Stimulated activated CD4-positive, alpha-beta T cell treated with anti-CD3 and anti-CD28 coated beads, Interleukin-4, amount 100 ng/mL, for 48 hours (primary cell): ENCODE data around the gene HSPB2.
"Not testable (repeated sequence)": the region's sequence is repeated elsewhere in the genome, so short reads cannot be mapped to it uniquely, and the experiment has no call there.

Experiments used
- DNase-seq, 2 donors: peaks; one replicate each; pipeline ENCODE4 v3.0.0-alpha.2; 2020; ENCODE audit warnings: low read depth in 2 of 2

Gene HSPB2, protein sequence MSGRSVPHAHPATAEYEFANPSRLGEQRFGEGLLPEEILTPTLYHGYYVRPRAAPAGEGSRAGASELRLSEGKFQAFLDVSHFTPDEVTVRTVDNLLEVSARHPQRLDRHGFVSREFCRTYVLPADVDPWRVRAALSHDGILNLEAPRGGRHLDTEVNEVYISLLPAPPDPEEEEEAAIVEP

DNA sequence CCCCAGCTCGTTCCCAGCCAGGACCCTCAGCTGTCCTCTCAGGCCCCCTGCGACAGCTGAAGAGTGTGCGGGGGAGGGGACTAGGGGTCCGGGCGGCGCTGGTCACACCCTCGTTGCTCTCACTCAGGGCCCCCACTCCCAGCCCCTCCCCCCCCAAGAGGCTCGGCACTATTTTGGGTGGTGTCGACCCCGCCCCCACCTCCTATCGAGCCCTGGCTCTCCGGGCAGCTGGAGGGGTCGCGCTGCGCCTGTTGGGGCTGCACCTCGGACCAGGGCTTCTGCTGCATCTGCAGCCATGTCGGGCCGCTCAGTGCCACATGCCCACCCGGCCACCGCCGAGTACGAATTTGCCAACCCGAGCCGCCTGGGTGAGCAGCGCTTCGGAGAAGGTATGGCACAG lies at the start of gene HSPB2:
HSPB2 (plus strand) TSS at position 200 of the 400 bp plus-strand sequence; CDS start at position 296, 96 bp downstream.
- DNase-seq = no peak

DNA sequence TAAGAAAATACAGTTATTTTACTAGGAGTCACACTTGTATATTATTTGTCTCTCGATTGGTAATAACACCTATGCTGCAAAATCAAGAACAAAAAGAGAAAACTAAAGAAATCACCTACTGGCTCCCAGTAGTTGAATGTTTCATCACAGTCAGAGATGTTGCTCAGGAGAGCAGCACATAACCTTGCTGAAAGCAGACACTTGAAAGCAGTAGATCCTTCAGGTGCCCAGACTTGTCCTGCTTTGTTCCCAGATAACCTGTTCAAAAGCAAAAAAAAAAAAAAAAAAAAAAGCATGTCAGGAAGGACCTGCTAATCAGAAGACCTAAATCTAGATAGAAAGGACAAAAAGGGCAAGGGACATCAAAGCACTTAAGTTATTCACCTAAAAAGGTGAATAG lies 42.4 kb upstream of the HSPB2 start:
- no peak for DNase-seq

DNA sequence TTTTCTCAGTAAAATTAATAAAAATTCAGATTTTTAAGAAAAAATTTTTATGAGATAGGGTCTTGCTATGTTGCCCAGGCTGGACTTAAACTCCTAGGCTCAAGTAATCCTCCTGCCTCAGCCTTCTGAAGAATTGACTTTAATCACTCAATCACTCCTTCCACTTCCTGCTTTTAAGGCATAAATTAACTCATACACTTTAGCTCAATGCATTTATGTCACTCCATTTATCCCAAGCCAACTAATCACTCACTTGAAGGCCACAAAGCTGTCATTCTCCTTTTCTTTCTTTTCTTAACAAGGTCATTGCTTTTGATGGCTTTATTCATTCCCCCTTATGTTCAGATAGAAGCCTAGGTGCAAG lies 42.0 kb upstream of the HSPB2 start:
- no peak for DNase-seq

DNA sequence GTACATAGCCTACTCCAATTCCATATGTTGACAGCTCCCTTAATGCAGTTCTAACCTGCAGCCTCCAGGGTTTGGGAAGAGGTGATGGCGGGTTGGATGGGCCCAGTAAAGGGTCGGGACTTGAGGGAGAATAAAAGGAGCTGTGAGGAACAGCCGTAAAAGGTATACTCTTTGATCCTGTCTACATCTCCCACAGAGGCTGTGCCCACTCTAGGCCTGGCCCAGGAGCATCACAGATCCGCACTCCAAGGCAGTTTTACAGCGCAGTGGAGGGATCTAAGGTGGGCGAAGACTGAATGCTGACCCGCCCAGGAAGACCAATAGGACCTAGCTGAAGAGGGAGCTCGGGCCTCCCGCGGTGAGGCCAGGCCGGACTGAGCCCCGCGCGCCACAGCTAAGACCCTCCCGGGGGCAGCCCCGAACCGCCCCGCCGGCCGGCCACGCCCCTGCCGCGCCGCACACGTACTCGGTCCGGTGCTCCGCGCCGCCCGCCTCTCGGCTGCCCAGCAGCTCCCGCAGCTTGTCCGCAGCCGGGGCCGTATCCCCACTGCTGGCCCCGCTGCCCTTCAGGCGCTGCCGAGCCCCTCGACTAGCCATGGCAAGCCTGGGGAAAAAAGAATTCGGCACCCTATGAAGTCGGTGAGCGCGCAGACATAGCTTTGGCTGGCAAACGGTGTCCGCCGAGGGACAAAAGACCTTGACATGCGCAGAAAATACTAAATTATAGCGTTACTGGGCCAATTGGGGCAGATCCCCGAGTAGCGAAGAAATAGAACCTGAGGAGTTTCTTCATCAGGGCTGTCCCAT lies 41.4 kb upstream of the HSPB2 start, which contains the start of gene ALG9:
ALG9 (minus strand) TSS at position 696 of the 807 bp plus-strand sequence; CDS start at position 597, 99 bp downstream.
- peak; percentile 86 to 91 for DNase-seq

DNA sequence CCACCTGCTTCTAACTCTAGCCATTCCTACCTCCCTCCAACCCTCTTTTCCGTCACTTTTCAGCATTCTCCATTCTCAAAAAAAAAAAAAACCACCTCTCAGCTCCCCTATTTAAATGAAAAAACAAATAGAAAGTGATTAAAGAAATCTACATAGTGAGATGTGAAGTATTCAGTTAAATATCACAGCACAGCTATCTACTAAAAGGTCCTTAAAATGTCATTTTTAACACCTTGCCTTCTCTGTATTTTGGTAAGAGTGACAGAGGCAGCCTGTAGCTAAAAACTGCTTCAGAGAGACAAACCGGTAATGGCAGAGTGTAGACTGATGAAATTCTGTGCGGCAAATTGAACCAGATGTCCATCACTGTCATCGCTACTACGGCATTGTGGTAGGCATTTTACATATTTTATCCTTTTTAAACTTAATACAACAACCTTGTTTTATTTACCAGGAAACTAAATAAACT lies 40.8 kb upstream of the HSPB2 start:
- DNase-seq = no peak

DNA sequence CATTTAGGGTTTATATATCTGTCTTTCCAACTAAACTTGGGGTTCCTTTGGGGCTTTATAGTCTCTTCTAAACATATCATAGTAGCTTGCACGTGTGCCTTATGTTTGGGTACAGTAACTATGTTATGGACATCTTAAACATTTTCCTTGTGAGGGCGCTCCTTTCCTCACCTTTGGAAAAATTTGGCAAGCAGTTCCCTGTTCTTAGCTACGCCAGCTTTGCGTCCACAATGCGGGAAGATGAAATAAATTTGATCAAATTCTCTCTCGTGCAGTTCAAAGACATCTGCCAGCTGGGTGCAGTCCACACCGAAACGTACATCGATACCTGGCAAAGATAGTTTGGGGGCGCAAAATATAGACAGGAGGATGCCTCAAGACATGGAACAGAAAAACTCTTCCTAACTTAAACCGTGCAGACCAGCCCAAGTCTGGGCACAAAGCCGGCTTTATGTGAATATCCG lies 34.1 kb upstream of the HSPB2 start:
- no peak for DNase-seq

DNA sequence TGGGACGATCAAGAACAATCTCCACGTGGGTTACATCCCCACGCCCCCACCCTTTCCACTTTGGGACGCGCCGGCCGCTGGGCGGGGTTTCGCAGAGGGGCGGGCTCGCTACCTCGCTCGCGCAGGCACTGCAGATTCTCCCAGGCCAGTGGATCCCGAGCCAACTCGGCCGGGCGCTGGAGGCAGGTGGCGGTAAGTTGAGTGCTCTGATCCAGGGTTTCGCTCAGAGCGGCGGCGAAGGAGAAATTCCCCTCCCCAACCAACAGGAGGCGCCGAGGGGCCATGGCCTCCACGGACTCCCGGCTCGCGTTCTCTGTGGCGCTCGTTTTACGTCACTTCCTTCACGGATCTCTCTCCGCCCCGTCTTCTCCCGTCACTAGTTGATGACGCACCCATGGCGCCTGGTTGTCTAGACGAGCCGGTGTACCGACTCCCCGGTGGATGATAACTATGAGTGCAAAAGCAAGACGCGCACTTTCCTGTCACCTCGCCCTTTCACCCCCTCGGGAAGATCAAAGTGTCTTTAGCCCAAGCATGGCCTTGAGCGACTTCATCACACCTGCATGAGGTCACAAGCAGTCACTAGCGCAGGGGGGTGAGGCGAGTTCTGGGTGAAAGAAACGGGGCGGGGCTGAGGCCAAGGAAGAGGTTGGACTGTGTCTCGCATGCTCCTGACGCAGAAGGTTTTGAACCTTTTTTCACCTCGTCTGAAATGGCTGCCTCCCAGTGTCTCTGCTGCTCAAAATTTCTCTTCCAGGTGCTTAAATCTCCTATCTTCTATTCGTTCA lies 33.5 kb upstream of the HSPB2 start, which contains the start of the genes CFAP68 and FDXACB1:
CFAP68 (plus strand) TSS at position 693 of the 788 bp plus-strand sequence; CDS start at position 713, 20 bp downstream.
FDXACB1 (minus strand) TSS at position 317 of the 788 bp plus-strand sequence; CDS start at position 284, 33 bp downstream.
- peak; percentile 90 to 93 for DNase-seq

DNA sequence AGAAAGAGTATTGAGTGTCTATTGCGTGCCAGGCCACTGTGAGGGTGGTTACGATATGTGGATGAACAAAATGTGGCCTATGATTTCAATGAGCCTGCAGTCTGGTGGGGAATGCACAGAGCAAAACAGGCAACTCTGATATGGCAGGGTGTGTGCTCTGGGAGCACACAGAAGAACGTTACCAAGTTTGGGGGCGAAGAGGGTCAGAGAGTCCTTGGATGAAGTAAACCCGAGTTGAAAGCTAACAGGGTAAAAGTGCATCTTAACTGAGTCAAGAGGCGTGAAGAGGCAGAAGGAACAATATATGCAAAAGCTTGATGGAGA lies 32.9 kb upstream of the HSPB2 start:
- DNase-seq = no peak

DNA sequence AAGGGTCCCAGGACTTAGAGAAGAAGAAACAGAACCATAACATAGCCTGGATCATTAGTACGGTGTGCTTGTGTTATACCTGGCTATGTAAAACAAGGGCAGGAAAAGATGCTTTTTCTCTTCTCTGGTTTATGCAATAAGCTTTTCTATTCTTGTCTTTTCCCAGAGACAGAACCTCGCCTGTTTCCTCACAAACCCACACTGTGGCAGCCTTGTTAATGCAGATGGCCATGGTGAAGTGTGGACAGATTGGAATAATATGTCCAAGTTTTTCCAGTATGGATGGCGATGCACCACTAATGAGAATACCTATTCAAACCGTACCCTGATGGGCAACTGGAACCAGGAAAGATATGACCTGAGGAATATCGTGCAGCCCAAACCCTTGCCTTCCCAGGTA lies 30.3 kb upstream of the HSPB2 start:
- no peak for DNase-seq

DNA sequence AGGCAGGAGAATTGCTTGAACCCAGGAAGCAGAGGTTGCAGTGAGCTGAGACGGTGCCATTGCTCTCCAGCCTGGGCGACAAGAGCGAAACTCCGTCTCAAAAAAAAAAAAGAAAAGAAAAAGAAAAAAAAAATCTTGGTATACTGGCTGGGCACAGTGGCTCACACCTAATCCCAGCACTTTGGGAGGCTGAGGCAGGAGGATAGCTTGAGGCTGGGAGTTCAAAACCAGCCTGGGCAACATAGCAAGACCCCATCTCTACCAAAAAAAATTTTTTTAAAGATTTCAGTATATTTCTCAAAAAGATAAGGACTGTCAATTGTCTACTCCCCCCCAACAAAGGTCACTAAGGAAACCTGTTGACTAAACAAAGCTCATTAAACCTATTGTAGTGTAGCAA lies 27.5 kb upstream of the HSPB2 start:
- DNase-seq = not testable (repeated sequence)

DNA sequence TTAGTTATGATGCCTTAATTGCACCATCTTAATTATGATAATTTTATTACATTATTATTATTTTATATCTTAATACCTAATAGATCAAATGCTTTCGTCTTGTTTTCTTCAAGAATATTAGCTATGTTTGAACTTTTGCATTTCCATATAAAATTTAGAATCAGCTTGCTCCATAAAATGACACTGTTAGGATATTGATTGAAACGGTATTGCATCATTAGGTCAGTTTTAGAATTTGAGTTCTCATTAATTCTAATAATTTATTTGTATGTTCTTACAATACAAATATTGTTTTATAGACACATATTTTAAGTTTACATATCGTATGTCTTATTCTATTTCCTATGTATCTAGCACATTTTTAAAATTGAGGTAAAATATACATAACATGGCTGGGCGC lies 26.5 kb upstream of the HSPB2 start:
- no peak for DNase-seq

DNA sequence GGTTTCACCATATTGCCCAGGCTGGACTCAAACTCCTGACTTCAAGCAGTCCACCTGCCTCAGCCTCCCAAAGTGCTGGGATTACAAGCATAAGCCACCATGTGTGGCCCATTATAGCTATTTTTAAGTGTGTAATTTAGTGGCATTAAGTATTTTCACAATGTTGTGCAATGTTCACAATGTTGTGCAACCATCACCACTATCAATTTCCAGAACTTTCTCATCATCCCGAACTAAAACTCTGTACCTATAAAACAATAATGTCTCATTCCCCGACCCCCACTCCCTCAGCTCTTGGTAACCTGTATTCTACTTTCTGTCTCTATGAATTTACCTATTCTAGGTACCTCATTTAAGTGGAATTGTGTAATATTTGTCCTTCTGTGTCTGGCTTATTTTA lies 25.7 kb upstream of the HSPB2 start:
- DNase-seq = no peak

DNA sequence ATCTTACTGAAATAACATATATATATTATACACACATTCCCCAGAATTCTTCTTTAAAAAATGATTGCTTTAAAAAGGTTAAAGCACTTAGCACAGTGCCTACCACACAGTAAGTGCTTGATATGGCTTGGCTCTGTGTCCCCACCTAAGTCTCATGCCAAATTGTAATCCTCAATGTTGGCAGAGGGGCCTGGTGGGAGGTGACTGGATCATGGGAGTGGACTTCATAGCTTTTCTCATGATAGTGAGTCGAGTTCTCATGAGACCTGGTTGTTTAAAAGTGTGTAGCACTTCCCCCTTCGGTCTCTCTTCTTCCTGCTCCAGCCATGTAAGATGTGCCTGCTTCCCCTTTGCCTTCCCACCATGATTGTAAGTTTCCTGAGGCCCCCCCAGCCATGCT lies 7.1 kb upstream of the HSPB2 start:
- no peak for DNase-seq

DNA sequence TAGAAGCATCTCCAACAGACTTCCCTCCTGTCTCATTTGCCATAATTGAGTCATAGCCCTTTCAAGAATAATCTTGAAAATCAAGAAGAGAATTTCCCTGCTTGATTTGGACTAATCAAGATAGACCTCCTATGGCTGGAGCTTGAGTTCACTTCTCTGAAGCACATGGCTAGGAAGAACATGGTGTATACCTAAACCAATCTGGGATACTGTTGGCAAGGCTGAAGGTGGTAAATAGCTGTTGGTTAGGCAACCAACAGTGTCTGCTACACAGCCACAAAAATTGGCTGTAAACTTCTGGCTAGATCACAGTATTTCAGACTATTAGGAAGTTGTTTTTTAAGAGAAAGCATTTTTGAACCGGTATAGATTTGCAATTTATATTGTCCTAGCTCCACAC lies 5.9 kb upstream of the HSPB2 start:
- no peak for DNase-seq

DNA sequence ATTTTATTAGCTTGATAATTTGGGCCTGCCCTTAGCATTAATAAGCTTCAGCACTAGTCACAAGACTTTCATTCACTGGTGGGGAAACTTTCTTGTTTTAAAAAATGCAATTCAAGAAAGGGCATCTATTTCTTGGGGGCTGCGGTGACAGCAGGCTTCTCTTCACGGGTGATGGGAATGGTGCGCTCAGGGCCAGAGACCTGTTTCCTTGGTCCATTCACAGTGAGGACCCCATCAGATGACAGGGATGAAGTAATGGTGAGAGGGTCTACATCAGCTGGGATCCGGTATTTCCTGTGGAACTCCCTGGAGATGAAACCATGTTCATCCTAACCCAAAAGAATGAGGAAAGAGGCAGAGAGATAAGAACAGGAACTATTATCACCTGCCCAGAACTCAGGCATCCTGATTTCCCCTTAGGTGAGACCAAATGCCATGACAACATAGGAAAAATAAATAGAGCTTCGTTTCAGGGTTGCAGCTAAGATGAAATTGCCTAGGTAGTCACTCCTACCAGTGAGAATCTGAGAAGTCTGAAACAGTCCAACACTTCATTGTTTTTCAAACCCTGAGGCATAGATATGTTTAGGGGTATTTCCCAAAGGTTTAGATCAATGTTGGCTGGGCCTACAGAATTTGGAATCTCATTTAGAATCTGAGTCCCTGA lies 3.8 kb upstream of the HSPB2 start:
- DNase-seq = no peak

DNA sequence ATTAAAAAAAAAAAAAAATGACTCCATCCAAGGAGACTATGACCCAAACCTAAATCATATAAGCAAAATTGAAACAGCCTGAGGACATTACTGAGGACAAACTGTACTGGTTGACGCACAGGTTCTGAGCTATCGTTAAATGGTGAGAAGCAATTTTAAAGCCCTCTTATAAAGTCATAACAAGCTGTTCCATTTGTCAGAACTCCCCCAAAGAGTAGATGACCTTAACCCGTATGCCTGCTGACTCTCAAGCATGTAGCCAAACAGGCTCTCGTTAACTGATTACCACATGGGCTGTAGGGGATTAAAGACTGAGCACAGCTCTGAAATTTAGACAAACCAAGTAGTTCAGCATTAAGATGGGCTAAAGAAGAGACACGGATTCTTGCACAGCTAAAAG lies 3.2 kb upstream of the HSPB2 start:
- no peak for DNase-seq

DNA sequence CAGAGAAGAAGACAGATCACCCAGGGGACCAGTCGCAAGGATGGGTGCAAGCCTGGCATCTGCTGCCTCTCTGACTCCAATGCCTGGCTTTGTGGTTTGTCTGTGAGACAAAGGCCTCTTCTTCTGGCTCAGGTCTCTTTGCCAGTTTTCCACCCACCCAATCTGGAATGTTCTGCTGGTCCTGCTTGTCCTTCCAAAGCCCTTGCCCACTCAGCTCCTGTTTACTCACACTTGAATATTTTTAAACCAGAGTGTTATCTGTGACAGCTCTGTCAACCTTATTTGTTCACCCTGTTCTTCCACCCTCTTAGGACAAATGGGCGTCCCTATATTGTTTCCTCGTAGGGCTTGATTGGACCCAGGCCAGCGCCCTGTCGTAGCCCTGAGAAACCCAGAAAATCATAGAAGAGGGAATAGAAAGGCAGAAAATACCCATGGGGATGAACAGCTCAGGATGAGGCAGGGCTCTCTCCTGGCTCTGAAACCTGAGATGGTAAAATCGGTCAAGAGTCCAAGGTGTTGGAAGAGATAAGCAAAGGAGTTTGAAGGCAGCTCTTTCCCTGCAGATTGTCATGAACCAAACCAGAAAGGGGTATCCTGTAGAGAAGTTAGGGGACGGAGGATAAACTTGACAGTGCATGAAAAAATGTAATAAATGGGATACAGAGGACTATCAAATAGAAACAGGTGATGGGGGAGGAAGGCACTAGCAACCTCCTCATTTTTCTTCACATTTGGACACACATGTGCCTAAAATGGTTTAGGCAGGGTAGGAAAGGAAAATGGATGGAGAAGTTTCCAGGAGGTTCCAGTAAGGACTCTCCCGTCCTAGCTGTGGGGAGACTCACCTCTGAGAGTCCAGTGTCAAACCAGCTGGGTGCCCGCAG lies 1.6 kb upstream of the HSPB2 start:
- DNase-seq = no peak

DNA sequence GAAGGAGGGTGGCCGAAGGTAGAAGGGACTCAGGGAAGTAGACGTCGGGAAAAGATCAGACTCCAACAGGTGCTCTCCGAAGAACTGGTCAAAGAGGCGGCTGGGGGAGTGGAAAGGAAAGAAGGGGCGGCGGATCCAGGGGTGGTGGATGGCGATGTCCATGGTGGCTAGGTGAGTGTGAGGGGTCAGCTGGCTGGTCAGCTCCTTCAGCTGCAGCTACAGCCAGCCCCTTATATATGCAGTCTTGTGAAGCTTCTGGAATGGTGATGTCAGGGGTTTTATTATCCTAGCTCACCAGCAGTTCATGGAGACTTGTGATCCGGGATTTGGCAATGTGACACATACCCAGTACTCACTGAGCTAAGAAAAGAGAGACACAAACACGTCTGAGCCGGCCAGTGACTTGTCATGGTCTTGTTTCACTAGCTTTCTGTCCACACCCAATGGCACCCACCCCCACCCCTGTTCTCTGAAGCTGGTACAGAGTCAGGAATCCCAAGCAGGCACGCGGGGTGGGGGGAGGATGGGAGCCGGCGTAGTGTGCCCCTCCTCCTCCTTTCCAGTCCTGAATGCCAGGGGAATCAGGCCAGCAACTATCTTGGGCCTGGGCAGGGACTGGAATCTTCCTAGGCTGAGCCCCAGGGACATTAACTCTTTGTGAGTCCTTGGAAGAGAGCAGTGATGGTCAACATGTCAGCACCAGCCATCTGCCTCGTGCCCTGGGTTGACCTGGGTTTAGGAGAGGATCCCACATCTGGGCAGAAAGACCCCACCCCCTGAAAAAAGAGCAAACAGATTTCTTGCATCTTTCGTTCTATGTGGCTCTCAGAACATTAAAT lies 752 bp upstream of the HSPB2 start, which contains the start of gene CRYAB:
CRYAB (minus strand) TSS at position 208 of the 839 bp plus-strand sequence; CDS start at position 162, 46 bp downstream.
- no peak for DNase-seq

DNA sequence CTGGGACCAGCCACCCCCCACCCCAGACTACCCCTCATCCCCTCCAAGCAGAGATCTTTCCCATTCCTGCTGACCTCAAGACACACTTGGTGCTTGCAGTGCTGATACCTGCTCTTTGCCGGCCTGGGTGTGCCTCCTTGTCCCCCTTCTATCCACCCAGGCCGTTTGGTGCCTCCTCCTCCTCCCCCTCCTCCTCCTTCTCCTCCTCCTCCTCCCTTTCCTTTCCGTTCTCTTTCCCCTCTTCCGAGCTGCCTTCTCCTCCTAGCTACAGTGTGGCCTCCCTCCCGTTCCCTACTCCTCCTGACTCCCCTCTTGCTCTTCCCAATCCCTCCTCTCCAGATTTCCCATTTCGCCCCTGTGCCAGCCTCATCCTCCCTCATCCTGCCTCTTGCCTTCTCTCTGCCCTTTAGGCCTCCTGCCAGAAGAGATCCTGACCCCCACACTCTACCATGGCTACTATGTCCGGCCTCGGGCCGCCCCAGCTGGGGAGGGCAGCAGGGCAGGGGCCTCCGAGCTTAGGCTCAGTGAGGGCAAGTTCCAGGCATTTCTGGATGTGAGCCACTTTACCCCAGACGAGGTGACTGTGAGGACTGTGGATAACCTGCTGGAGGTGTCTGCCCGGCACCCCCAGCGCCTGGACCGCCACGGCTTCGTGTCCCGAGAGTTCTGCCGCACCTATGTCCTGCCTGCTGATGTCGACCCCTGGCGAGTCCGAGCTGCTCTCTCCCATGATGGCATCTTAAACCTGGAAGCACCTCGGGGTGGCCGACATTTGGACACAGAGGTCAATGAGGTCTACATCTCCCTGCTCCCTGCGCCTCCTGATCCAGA lies 712 bp downstream of the HSPB2 start:
- no peak for DNase-seq
